Measurements from ENCODE around the gene IFITM10. TPM values are rescaled to one million over a fixed set of nuclear protein-coding genes. Genes with fewer than 3 reads are reported as not detected.
A peak's percentile ranks its signal among the peaks of the same experiment; 100 is the strongest.

Gene IFITM10
- total RNA-seq, 1 donor from 2014 or later = 39.8 TPM

GRCh38 chr11:1759151-1759850 lies 8.9 kb upstream of the IFITM10 start:
- Mint-ChIP-seq H3K4me3 (ENCODE audit: unreplicated experiment) (no peak overlapping the region), H3K9me3 (ENCODE audit: low read depth) (no peaks in the 10 kb centered on the region), H3K27ac (ENCODE audit: unreplicated experiment) (peak overlapping the region; percentile 8), H3K27me3 (ENCODE audit: low read depth) (no peaks in the 10 kb centered on the region), H3K36me3 (ENCODE audit: low read depth) (peaks cover 14% of the 10 kb centered on the region), H3K4me1 (ENCODE audit: low read depth) (peaks cover 78% of the 10 kb centered on the region)
- DNase-seq (ENCODE audit: low spot score) = peak; percentile 92
- TF ChIP-seq CTCF (IDR thresholded peaks at IDR 0.05) = no peak

- Mint-ChIP-seq H3K4me1 (ENCODE audit: low read depth) (peaks cover 77% of the 10 kb centered on the region), H3K9me3 (ENCODE audit: low read depth) (no peaks in the 10 kb centered on the region), H3K36me3 (ENCODE audit: low read depth) (peaks cover 14% of the 10 kb centered on the region), H3K27ac (ENCODE audit: unreplicated experiment) (peak overlapping the region; percentile 27), H3K4me3 (ENCODE audit: unreplicated experiment) (no peak overlapping the region), H3K27me3 (ENCODE audit: low read depth) (no peaks in the 10 kb centered on the region)
- no peak for TF ChIP-seq CTCF (IDR thresholded peaks at IDR 0.05)
- no peak for DNase-seq (ENCODE audit: low spot score)
Observed at GRCh38 chr11:1758611-1759150, 8.3 kb upstream of the IFITM10 start.

GRCh38 chr11:1757861-1758610 lies 7.6 kb upstream of the IFITM10 start:
- TF ChIP-seq CTCF (IDR thresholded peaks at IDR 0.05) = no peak
- Mint-ChIP-seq H3K9me3 (ENCODE audit: low read depth) (no peaks in the 10 kb centered on the region), H3K27me3 (ENCODE audit: low read depth) (no peaks in the 10 kb centered on the region), H3K4me1 (ENCODE audit: low read depth) (peaks cover 80% of the 10 kb centered on the region), H3K36me3 (ENCODE audit: low read depth) (peaks cover 15% of the 10 kb centered on the region), H3K4me3 (ENCODE audit: unreplicated experiment) (peak overlapping the region; percentile 44), H3K27ac (ENCODE audit: unreplicated experiment) (no peak overlapping the region)
- peak; percentile 91 for DNase-seq (ENCODE audit: low spot score)

GRCh38 chr11:1756791-1757771 lies 6.7 kb upstream of the IFITM10 start:
- DNase-seq (ENCODE audit: low spot score) = peak; percentile 94
- no peaks in the 10 kb centered on the region for H3K27me3 Mint-ChIP-seq (ENCODE audit: low read depth)
- no peak for TF ChIP-seq CTCF (IDR thresholded peaks at IDR 0.05)
- H3K27ac Mint-ChIP-seq (ENCODE audit: unreplicated experiment) = no peak overlapping the region
- H3K4me3 Mint-ChIP-seq (ENCODE audit: unreplicated experiment) = no peak overlapping the region
- peaks cover 16% of the 10 kb centered on the region for H3K36me3 Mint-ChIP-seq (ENCODE audit: low read depth)
- no peaks in the 10 kb centered on the region for H3K9me3 Mint-ChIP-seq (ENCODE audit: low read depth)
- H3K4me1 Mint-ChIP-seq (ENCODE audit: low read depth) = peaks cover 82% of the 10 kb centered on the region

Measured in chondrocyte (in vitro differentiated cells).